ENCODE measurements around the gene C6orf120.
"Not testable (repeated sequence)": the region's sequence is repeated elsewhere in the genome, so short reads cannot be mapped to it uniquely, and the experiment has no call there.

The C6orf120 gene

DNA sequence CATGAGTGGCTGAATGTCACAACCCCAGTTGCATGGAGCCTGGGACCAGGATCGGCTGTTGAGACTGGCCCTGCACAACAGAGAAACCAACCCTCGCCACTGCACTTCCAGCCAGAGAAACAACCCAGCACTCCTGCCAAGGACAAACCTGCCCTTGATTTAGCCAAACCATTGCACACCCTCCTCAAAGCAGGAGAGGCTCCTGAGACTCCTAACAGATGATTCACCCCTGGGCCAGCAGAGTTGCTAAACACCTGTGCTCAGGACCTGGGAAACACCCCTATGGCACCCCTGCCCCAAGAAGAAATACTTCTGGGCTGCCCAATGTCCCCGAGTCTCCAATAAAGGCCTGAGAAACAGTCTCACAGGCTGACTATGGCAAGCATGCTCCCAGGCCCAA, 17.9 kb upstream of the C6orf120 start:
- no peak for DNase-seq (ENCODE audit: low read depth)

DNA sequence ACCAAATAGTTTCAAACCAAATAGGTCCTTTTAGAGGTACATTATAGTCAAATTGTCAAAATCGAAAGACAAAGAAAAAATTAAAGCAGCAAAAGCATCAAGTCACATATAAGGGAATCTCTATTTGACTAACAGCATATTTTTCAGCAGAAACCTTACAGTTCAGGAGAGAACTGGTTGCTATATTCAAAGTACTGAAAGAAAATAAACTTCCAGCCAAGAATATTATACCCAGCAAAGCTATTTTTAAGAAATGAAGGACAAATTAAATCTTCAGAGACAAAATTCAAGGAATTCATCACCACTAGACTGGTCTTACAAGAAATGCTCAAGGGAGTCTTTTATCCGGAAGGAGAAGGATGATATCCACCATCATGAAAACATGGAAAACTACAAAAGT, 16.1 kb upstream of the C6orf120 start:
- no peak for DNase-seq (ENCODE audit: low read depth)

DNA sequence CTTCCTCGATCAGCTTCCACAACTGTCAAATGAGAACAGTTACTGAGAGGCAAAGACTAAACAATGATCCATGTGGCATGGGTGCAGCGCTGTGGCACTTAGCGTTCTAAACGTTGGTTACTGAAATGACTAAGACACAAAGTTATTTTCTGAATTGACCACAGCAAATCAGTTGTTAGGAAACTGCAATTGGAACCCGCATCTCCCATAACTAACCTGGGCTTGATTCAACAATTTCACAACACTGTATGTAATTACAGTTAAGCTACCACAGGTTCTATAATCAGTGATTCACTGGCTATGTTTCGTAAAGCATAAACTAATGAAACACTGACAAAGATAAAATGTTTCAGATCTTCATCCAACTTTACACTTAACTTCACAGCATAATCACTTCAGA, 12.6 kb upstream of the C6orf120 start:
- peak; percentile 70 for DNase-seq (ENCODE audit: low read depth)

DNA sequence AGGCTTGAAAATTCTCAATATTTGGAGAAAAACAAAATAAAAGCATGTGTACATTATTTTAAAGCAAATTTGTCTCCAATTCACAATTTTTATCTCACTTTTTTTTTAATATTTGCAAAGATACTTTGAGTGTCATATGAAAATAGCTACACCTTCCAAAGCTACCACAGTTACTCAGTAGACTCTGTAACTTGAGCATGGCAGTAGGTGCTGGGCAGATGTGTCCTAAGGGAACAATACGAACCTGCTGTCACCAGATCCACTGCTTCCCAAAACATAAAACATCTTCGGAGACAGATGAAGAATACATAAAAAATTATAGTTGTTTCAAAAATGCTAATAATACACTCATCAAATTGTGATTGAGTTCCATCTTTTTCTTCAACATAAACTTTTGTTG, 10.7 kb upstream of the C6orf120 start:
- no peak for DNase-seq (ENCODE audit: low read depth)

DNA sequence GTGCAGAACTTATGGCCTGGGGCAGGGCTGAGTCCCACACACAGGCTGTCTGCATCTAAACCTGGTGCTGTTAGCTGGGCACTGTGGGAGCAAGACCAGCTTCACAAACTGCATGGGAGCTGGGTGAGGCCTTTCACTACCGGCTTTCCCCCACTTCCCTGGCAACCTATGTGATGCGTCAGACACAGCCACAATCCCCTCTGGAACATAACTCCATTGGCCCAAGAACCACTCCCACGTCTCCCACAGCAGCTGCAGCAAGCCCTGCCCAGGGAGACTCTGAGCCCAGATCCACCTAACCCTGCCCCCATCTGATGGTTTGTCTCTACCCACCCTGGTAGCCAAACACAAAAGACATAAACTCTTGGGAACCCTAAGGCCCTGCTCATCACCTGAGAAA, 9.4 kb upstream of the C6orf120 start:
- DNase-seq (ENCODE audit: low read depth), result no peak

DNA sequence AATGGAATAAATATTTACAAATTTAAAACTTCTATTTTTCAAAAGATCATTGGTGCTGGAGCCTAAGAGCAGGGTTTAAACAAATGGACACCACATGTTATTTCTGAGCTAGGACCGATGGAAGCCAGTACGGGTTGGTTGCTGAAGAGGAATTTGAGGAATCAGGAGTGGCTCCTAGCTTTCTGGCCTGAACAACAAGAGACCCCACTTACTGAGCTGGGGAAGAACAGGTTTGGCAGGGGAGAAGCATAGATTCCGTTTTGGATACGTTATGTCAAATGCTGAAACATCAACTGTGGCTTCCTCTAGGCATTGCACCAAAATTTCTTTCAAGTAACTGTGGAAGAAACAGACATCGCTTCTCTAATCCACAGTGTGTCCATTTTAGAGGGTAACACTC, 6.8 kb upstream of the C6orf120 start:
- DNase-seq (ENCODE audit: low read depth), result no peak

DNA sequence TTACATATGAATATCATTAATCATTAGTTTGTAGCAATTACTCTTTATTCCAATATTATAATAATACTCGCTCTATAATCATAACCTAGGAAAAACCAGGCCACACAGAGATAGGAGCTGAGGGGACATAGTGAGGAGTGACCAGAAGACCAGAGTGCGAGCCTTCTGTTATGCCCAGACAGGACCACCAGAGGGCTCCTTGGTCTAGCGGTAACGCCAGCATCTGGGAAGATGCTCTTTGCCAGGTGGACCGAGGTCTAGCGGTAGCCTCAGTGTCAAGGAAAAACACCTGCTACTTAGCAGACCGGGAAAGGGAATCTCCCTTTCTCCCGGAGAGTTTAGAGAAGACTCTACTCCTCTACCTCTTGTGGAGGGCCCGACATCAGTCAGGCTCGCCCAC, 4.8 kb upstream of the C6orf120 start:
- DNase-seq (ENCODE audit: low read depth), result not testable (repeated sequence)

DNA sequence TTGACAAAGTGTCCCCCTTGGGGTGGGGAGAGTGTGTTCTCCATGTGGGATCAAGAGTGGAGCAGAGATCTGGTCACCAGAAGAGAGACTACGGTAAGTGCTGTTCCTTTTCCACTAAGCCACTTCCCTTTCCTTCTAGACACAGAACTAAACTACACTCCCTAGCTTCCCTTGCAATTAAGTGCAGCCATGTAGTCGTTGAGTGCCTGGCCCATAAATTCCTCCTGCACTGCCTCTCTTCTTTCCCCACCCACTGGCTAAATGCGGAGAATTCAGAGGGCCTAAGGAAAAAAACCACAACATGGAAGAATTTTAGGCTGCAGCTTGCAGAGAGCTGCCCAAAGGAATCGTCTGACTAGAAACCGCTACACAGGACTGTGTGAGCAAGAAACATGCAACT, 1.6 kb upstream of the C6orf120 start:
- no peak for DNase-seq (ENCODE audit: low read depth)

DNA sequence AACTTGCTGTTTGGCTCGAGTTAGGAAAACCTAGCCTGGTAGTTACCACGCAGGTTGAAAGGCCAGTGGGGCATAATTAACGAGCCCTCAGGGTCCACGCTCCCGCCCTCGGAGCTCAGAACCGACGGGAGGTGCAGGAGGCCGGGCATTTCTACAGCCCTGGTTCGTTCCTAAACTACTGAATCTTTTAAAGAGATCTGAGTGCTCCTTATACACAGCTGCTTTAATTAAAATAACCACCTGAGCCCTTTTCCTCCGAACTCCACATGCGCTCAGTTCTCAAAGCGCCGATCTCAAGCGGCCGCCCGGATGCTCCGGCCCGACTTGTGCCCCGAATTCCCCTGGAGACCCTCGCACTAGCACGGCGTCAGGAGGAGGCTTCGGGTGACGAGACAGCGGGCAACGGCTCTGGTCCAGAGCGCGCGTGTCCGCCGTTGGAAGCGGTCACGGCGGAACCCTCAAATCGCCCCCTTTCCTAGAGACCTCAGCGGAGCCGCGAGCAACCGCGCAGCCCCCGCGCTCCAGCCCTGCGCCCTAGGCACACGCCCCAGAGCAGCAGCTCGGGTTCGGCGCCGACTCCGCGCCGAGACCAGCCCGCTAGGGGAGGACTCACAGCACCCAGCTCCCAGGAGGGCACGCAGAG, 494 bp upstream of the C6orf120 start:
- no peak for DNase-seq (ENCODE audit: low read depth)

DNA sequence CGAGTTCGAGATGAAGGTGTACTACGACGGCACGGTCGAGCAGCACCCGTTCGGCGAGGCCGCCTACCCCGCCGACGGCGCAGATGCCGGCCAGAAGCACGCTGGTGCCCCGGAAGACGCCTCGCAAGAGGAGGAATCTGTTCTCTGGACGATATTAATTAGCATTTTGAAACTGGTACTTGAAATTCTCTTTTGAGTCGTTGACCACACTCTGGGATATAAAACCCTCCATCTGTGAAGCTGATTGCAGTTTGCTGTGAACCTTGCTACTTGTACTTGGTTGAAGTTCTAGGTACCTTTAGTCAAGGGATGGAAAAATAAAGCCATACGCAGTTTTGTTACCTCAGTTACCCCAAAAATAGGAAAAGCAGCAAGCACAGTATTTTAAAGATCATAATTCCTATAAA, 917 bp downstream of the C6orf120 start:
- DNase-seq (ENCODE audit: low read depth), result no peak

DNA sequence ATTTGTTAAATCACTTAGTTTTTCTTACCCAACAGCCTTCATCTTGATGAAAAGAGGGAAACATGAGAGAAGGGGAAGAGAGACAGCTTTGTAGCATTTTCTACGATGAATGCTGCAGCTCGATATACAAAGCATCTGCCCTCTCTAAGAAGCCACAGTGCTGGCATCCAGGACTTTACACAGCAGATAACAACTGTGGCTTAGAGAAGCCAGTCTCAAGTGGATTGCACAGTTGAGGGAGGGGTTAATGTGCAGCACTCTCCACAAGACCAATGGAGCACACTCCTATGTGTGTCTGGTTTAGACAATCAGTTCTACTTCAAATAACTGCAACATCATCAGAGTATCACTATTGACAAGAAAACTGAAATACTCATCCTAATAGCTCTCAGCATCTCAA, 5.8 kb downstream of the C6orf120 start:
- no peak for DNase-seq (ENCODE audit: low read depth)

DNA sequence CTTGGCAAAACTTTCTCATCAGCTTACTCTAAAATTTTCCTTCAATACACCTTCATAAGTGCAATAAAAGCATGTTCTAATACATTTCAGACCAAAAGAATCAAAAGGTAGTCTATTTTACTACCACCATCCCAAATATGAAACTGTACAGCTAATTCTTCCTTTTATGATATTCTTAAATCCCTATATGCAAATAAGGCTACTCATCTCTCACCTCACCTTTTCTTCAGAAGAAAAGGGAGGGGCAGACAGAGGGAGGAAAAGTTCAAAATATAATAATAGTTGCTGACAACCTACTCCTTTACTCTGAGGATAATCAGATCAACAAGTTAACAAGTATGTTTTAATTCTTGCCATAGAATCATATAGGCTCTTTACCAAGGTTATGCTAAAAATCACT, 7.4 kb downstream of the C6orf120 start:
- no peak for DNase-seq (ENCODE audit: low read depth)

DNA sequence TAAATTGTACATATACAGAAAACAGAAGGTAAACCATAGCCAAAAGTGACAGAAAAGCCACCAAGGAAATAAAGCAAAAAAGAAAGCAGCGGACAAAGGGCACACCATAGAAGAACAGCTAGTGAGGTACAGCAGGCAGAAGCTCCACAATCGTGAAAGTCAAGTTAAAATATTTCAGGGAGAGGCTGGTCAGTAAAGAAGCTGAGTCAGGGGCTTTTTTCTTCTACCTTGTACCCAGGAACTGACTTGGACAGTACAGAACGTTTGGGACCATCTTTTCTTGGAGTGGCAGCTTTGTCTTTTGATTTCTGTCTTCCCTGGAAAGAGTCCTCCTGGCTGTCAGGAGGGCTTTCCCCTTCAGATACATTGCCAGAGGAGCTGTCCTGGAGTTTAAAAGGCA, 8.1 kb downstream of the C6orf120 start:
- no peak for DNase-seq (ENCODE audit: low read depth)

DNA sequence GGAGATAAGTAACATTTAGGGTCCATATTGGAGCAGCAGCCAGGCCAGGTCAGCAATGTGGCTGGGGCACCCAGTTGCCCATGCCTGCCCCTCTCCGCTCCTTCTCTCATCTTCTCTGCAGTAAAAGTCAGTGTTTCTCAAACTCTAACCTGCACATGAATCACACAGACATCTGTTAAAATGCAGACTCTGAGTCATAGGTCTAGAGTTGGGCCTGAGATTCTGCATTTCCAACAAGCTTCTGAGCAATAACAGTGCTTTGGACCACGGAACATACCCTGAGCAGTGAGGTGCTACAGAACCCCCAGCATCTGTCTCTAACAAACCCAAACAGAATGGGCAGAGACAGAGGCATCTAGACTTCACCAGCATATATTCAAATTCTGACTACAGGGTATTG, 12.3 kb downstream of the C6orf120 start:
- no peak for DNase-seq (ENCODE audit: low read depth)

DNA sequence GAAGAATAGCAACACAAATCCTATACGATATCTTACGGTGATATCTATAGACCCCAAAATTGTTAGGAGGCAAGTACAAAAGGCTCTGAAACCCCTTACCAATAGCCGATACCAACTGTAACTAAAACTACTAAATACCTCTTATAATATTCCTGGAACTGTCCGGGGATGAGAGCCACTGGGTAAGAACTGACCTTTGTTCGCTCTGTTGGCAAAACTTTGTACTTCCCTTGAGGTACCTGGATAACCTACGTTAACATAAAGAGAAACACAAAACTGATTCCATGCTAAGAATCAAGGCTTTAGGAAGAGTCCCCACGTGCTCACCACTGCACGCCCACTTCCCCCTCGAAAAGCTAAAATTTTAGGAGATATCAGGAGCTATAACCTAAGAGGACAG, 12.7 kb downstream of the C6orf120 start:
- DNase-seq (ENCODE audit: low read depth), result no peak

DNA sequence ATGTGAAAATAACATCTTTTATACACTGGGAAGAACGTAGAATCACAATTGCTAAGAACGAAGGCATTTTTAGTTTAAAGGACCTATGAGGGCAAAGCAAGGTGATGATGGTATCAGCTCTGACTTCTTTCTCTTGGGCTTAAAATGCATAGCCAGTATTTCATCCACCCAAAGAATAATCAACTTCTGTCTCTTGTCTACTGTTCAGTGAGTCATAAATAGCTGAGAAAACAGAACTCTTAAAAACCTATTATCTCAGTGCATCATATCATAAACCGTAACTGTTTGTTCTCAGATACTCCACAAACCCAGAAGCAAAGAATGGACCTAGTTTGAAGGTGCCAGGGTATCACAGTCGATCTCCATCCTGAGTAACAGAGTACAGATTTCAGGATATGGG, 17.2 kb downstream of the C6orf120 start:
- DNase-seq (ENCODE audit: low read depth), result no peak

DNA sequence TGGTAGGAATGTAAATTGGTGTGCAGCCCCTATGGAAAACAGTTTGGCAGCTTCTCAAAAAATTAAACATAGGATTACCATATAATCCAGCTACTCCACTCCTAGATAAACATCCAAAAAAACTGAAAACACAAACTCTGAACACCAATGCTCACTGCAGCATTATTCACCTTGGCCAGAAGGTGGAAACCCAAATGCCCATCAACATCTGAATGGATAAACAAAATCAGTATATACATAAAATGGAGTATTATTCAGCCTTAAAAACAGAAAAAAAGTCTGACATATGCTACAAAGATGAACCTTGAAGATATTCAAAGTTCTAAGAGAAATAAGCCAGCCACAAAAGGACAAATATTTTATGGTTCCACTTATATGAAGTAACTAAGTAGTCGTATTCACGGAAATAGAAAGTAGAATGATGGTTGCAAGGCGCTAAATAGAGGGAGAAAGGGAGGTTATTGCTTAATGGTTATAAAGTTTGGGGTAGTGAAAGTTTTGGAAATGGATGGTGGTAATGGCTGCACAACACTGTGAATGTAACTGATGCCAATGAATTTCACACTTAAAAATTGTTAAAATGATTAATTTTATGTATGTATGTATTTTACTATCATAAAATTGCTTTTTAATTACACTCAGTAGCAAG, 18.4 kb downstream of the C6orf120 start:
- DNase-seq (ENCODE audit: low read depth), result no peak

DNA sequence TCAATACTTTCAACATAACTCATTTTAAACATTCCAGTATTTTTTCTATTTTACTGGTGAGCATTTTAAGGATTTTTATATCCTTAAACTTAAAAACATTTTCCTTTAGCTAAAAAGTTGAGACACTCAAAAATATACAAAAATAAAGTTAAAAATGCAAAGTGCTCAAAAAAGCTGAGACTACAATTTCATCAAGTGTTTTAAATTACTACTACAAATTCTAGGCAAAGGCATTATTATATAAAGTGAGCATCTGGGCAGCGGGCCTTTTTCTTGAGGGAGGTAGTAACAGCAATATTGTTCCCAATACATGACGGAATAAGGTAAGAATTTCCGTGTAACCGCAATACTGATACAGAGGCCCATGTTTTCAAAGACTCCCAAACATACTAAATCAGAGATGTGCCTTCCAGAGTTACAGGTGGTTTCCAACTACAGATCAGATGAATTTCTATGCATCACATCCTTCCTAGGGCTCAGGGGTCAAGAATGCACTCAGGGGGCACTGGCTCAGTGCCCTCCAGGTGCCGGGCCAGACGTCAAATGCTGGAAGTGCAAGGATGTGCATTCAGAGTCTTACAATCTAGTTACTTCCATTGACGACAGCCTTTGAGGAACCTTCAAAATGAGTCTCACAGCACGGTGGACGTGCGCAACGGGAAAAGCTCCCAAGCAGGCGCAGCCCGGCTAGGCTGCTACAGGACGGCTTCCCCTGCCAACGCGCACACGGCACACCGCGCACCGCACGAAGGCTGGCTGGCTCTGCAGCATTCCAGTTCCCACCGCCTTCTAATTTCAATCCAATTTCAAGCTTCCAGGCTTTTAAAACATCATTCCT, 20.7 kb downstream of the C6orf120 start:
- no peak for DNase-seq (ENCODE audit: low read depth)

DNA sequence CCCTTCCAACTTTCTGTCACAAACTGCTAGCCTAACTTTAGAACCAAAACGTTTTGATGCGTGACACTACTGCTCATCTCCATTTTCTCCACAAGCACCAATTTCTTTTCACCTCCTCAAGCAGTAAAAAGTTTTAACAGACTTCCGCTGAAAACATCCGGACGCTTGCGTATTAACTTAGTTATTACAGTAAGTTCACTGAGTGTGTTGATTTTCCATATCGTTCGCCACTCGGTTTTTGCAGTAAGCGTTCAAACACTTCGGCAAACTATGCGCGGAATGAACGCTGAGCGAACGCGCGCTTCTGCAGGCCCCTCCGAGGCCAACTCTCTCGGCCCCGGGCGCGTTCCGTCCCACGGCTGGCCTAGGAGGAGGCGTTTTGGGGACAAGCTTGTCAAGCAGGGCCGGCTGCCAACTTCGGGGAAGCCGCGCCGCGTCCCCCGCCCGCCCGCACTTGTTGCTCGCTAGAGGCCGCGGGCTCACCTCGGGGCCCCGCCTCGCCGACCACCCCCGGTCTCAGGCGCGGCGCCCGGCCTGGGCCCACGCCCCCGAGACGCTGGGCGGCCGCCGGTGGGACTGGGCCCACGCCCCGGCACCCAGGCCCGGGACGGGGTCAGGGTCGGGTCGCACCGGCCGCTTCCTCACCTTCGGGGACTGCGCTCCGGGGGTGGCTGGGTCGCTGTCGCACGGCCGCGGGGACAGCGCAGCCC, 21.4 kb downstream of the C6orf120 start:
- no peak for DNase-seq (ENCODE audit: low read depth)

DNA sequence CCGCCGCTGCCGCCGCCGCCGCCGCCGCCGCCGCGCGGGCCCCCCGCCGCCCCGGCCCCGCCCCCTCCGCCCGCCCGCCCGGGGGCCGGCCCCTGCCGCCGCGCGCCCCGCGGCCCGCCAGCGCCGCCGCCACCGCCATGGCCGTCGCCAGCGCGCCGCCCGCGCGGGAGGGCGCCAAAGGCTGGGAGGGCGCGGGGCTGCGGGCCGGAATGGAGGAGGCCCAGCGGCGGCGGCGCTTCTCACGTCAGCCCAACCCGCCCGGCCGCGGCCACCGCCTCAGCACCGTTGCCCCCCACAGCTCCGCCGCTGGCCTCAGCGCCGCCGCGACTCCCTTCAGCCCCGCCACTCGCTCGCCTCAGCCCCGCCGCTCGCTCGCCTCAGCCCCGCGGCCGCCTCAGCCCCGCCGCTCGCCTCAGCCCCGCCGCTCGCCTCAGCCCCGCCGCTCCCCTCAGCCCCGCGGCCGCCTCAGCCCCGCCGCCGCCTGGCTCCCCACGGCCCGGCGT, 22.1 kb downstream of the C6orf120 start:
- no peak for DNase-seq (ENCODE audit: low read depth)

DNA sequence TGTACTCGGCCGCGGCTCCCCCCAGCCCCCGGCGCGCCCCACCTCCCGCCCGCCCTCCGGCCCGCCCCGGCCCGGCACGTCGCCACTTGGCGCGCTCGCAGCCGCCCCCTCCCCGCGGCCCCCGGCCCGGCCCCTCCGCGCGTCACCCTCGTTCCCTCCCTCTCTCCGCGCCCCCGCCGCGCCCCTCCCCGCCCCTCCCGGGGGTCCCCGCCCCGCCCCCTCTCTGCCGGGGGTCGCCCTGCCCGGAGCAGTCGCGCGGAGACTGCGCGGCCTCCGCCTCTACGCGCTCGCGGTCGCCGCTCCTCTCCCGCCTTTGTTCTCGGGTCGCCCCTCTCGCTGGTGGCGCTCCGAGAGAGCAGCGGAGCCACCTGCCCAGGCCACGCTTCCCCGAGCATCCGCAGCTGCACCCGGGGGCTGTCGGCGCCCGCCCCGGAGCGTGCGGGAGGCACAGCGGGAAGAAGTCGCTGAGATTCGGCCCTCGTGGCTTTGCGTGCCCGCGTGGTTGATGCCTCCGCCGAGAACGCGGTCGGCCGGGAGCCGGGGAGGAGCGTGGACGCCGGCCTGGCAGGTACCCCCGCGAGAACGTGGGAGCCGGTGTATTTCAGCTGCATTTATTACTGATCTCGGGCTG, 22.7 kb downstream of the C6orf120 start, which contains the start of gene PHF10:
PHF10 (minus strand) TSS at position 7 of the 631 bp plus-strand sequence. CDS start 569 bp downstream, outside the sequence.
- DNase-seq (ENCODE audit: low read depth), result no peak
